HG03342 (cell line): ENCODE data around the gene NBPF1.
"Not testable (repeated sequence)": the region's sequence is repeated elsewhere in the genome, so short reads cannot be mapped to it uniquely, and the experiment has no call there.

Experiments
- ATAC-seq: cut with Tn5 transposase; IDR thresholded peaks from one replicate; pipeline ENCODE4 v1.9.1; 2021; ENCODE audit warnings: mild to moderate bottlenecking, moderate library complexity; ENCODE audit not compliant: unreplicated experiment

Gene NBPF1

GRCh38 chr1:16623812-16624719, 10.7 kb upstream of the NBPF1 start:
- not testable (repeated sequence) for ATAC-seq

- ATAC-seq: not testable (repeated sequence)
Observed at GRCh38 chr1:16623337-16623736, 10.0 kb upstream of the NBPF1 start.

GRCh38 chr1:16621681-16622315, 8.4 kb upstream of the NBPF1 start:
- not testable (repeated sequence) for ATAC-seq

GRCh38 chr1:16621300-16621658, 7.9 kb upstream of the NBPF1 start:
- no peak for ATAC-seq

GRCh38 chr1:16619803-16620501, 6.6 kb upstream of the NBPF1 start:
- ATAC-seq: not testable (repeated sequence)

- no peak for ATAC-seq
Observed at GRCh38 chr1:16618719-16619118, 5.4 kb upstream of the NBPF1 start.

GRCh38 chr1:16617778-16618580, 4.6 kb upstream of the NBPF1 start:
- no peak for ATAC-seq

- no peak for ATAC-seq
Observed at GRCh38 chr1:16617114-16617631, 3.8 kb upstream of the NBPF1 start.

GRCh38 chr1:16615253-16616252, 2.2 kb upstream of the NBPF1 start:
- no peak for ATAC-seq

- no peak for ATAC-seq
Observed at GRCh38 chr1:16614361-16615252, 1.2 kb upstream of the NBPF1 start.

GRCh38 chr1:16612332-16613172, 812 bp downstream of the NBPF1 start:
- ATAC-seq: no peak

- not testable (repeated sequence) for ATAC-seq
Observed at GRCh38 chr1:16611981-16612331, 1.4 kb downstream of the NBPF1 start.

GRCh38 chr1:16611164-16611563, 2.2 kb downstream of the NBPF1 start:
- ATAC-seq: not testable (repeated sequence)

GRCh38 chr1:16610553-16610952, 2.8 kb downstream of the NBPF1 start:
- not testable (repeated sequence) for ATAC-seq

- ATAC-seq: not testable (repeated sequence)
Observed at GRCh38 chr1:16609761-16610160, 3.6 kb downstream of the NBPF1 start.

GRCh38 chr1:16608838-16609560, 4.4 kb downstream of the NBPF1 start:
- ATAC-seq: no peak
